ENCODE measurements around the gene APOL1. TPM values are rescaled to one million over a fixed set of nuclear protein-coding genes. Genes with fewer than 3 reads are reported as not detected.

The APOL1 gene
- total and polyA plus RNA-seq, 2 of the 4 experiments (the other 2 are of a cell fraction): 0.36 to 0.77 TPM

GRCh38 chr22:36237462-36238372, 15.2 kb upstream of the APOL1 start (continued):
- TF ChIP-seq RFX5 (IDR thresholded peaks at IDR 0.05; ENCODE audit: low read depth, low read length): no peak
- TF ChIP-seq SMC3 (IDR thresholded peaks at IDR 0.05; ENCODE audit: low read depth, low read length): no peak

All from IMR-90 (cell line).